ENCODE results near the gene IL17RD. TPM values are rescaled to one million over a fixed set of nuclear protein-coding genes. Genes with fewer than 3 reads are reported as not detected.

IL17RD gene
- total and polyA plus RNA-seq, 2 of the 13 experiments (the other 11 are each of a cell fraction or from before 2014, with no cell fraction given), result 0.28 to 0.31 TPM

DNA sequence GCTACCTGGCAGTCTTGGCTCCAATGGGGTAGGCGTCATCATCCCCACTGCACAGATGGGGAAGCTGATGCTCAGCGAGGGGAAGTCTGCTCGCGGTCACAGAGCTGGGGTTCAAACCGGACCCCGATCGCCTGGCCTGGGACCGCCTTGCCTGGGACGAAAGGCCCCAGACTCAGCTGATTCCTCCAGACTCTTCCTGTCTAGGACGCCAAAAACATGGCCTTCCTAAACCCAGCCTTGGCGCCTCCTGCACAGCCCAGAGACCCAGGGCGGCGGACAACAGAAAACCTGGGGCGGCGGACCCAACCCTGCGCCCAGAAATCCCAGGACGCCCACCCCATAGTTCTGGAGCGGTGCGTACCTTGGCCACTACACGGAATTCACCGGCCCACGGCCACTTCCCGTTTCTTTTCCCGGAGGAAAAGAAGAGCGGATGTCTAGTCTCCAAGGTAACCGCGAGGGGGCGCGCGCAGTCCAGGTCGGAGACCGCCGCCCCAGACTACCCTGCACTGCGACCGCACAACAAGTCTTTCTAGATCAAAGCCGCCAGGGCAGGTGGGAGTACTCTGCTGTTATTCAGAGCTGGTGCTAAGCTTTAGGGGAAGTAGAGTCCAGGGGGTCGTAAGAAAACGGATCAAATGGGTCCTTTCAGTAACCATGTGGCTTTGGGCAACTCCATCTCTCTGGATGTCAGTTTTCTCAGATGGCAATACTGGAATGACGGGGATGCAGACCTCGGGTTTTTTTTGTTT lies 4.9 kb upstream of the IL17RD start (continued):
- TF ChIP-seq, protein P1, sequence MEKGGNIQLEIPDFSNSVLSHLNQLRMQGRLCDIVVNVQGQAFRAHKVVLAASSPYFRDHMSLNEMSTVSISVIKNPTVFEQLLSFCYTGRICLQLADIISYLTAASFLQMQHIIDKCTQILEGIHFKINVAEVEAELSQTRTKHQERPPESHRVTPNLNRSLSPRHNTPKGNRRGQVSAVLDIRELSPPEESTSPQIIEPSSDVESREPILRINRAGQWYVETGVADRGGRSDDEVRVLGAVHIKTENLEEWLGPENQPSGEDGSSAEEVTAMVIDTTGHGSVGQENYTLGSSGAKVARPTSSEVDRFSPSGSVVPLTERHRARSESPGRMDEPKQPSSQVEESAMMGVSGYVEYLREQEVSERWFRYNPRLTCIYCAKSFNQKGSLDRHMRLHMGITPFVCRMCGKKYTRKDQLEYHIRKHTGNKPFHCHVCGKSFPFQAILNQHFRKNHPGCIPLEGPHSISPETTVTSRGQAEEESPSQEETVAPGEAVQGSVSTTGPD (CRISPR knock-in tag; IDR thresholded peaks at IDR 0.05), result no peak
- TF ChIP-seq, protein P2, sequence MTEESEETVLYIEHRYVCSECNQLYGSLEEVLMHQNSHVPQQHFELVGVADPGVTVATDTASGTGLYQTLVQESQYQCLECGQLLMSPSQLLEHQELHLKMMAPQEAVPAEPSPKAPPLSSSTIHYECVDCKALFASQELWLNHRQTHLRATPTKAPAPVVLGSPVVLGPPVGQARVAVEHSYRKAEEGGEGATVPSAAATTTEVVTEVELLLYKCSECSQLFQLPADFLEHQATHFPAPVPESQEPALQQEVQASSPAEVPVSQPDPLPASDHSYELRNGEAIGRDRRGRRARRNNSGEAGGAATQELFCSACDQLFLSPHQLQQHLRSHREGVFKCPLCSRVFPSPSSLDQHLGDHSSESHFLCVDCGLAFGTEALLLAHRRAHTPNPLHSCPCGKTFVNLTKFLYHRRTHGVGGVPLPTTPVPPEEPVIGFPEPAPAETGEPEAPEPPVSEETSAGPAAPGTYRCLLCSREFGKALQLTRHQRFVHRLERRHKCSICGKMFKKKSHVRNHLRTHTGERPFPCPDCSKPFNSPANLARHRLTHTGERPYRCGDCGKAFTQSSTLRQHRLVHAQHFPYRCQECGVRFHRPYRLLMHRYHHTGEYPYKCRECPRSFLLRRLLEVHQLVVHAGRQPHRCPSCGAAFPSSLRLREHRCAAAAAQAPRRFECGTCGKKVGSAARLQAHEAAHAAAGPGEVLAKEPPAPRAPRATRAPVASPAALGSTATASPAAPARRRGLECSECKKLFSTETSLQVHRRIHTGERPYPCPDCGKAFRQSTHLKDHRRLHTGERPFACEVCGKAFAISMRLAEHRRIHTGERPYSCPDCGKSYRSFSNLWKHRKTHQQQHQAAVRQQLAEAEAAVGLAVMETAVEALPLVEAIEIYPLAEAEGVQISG (CRISPR knock-in tag; IDR thresholded peaks at IDR 0.05), result 0 out of 2 replicates have a peak, but pooled peaks have one; percentile 15
- peak; percentile 19 for TF ChIP-seq TEAD3 (CRISPR knock-in tag; optimal IDR thresholded peaks at IDR 0.05; ENCODE audit: borderline replicate concordance)
- no peak for TF ChIP-seq KAT2B (IDR thresholded peaks at IDR 0.05; ENCODE audit: borderline replicate concordance, low read depth, low read length)
- TF ChIP-seq GATAD1 (CRISPR knock-in tag; IDR thresholded peaks at IDR 0.05), result peak; percentile 37; the same call in 1 of the 2 replicates
- no peak for TF ChIP-seq SOX6 (IDR thresholded peaks at IDR 0.05)
- peak; percentile 18; the same call in 1 of the 2 replicates for TF ChIP-seq SOX6 (CRISPR knock-in tag; IDR thresholded peaks at IDR 0.05)
- no peak for TF ChIP-seq SYNCRIP (IDR thresholded peaks at IDR 0.05; ENCODE audit: insufficient read depth, low read depth, low read length)
- TF ChIP-seq SRSF1 (optimal IDR thresholded peaks at IDR 0.05; ENCODE audit: low read depth, low read length), result peak; percentile 61
- peak; percentile 65 for TF ChIP-seq GABPB1 (CRISPR knock-in tag; IDR thresholded peaks at IDR 0.05)
- peak; percentile 30; the same call in 1 of the 2 replicates for TF ChIP-seq ZMYM4 (CRISPR knock-in tag; IDR thresholded peaks at IDR 0.05)
- TF ChIP-seq, protein P3, sequence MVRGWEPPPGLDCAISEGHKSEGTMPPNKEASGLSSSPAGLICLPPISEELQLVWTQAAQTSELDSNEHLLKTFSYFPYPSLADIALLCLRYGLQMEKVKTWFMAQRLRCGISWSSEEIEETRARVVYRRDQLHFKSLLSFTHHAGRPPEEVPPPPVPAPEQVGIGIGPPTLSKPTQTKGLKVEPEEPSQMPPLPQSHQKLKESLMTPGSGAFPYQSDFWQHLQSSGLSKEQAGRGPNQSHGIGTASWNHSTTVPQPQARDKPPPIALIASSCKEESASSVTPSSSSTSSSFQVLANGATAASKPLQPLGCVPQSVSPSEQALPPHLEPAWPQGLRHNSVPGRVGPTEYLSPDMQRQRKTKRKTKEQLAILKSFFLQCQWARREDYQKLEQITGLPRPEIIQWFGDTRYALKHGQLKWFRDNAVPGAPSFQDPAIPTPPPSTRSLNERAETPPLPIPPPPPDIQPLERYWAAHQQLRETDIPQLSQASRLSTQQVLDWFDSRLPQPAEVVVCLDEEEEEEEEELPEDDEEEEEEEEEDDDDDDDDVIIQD (CRISPR knock-in tag; IDR thresholded peaks at IDR 0.05; ENCODE audit: low read depth), result no peak
- no peak for TF ChIP-seq MTA1 (CRISPR knock-in tag; IDR thresholded peaks at IDR 0.05; ENCODE audit: borderline replicate concordance)
- no peak for TF ChIP-seq ZNF570 (CRISPR knock-in tag; IDR thresholded peaks at IDR 0.05; ENCODE audit: borderline replicate concordance)
- TF ChIP-seq NKX3-1 (CRISPR knock-in tag; IDR thresholded peaks at IDR 0.05), result no peak
- TF ChIP-seq KLF12 (CRISPR knock-in tag; IDR thresholded peaks at IDR 0.05; ENCODE audit: borderline replicate concordance), result no peak
- TF ChIP-seq ZNF331 (CRISPR knock-in tag; IDR thresholded peaks at IDR 0.05), result peak; percentile 29; the same call in 1 of the 2 replicates
- TF ChIP-seq PHF5A (CRISPR knock-in tag; IDR thresholded peaks at IDR 0.05; ENCODE audit: low read depth, unreplicated experiment), result no peak
- peak; percentile 65 for TF ChIP-seq YY1 (IDR thresholded peaks at IDR 0.05; ENCODE audit: insufficient read depth, insufficient replicate concordance, low read depth, low read length)
- TF ChIP-seq KLF15 (CRISPR knock-in tag; IDR thresholded peaks at IDR 0.05; ENCODE audit: borderline replicate concordance), result no peak
- TF ChIP-seq ETV5 (CRISPR knock-in tag; IDR thresholded peaks at IDR 0.05; ENCODE audit: borderline replicate concordance), result peak; percentile 77
- TF ChIP-seq, protein P4, sequence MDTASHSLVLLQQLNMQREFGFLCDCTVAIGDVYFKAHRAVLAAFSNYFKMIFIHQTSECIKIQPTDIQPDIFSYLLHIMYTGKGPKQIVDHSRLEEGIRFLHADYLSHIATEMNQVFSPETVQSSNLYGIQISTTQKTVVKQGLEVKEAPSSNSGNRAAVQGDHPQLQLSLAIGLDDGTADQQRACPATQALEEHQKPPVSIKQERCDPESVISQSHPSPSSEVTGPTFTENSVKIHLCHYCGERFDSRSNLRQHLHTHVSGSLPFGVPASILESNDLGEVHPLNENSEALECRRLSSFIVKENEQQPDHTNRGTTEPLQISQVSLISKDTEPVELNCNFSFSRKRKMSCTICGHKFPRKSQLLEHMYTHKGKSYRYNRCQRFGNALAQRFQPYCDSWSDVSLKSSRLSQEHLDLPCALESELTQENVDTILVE (CRISPR knock-in tag; IDR thresholded peaks at IDR 0.05), result no peak
- peak; percentile 35; the same call in 1 of the 2 replicates for TF ChIP-seq ZNF607 (CRISPR knock-in tag; IDR thresholded peaks at IDR 0.05; ENCODE audit: borderline replicate concordance)
- TF ChIP-seq ZFX (CRISPR knock-in tag; IDR thresholded peaks at IDR 0.05; ENCODE audit: low read depth), result 0 out of 2 replicates have a peak, but pooled peaks have one; percentile 35

All from HepG2 (cell line).